H9 (cell line): ENCODE results near the gene FARS2. TPM values are rescaled to one million over a fixed set of nuclear protein-coding genes. Genes with fewer than 3 reads are reported as not detected.

ENCODE experiments used
- DNase-seq: peaks from one replicate; pipeline ENCODE4 v3.0.0-alpha.2; 2017
- H2AFZ ChIP-seq: one replicate; pipeline ENCODE4 v1.6.1; 2013; ENCODE audit warnings: mild to moderate bottlenecking, low read length, control low read depth, moderate library complexity
- H2AK5ac ChIP-seq: 2 replicates; pipeline ENCODE4 v1.6.1; 2013; ENCODE audit warnings: low read length, control low read depth, mixed read lengths; ENCODE audit not compliant: insufficient read length
- H2BK120ac ChIP-seq: one replicate; pipeline ENCODE4 v1.6.1; 2013; ENCODE audit warnings: low read depth, mild to moderate bottlenecking, low read length, control low read depth, inconsistent platforms; ENCODE audit not compliant: poor library complexity, severe bottlenecking
- H2BK12ac ChIP-seq: 2 replicates; pipeline ENCODE4 v1.6.1; 2013; ENCODE audit warnings: low read length, control low read depth, mixed read lengths, low read depth; ENCODE audit not compliant: insufficient read length
- H2BK15ac ChIP-seq: 2 replicates; pipeline ENCODE4 v1.6.1; 2013; ENCODE audit warnings: low read depth, low read length, control low read depth
- H2BK20ac ChIP-seq: one replicate; pipeline ENCODE4 v1.6.1; 2013; ENCODE audit warnings: low read depth, mild to moderate bottlenecking, low read length, control low read depth, inconsistent platforms; ENCODE audit not compliant: poor library complexity, severe bottlenecking
- H2BK5ac ChIP-seq: 2 replicates; pipeline ENCODE4 v1.6.1; 2013; ENCODE audit warnings: low read length, control low read depth, mixed read lengths; ENCODE audit not compliant: insufficient read length
- H3K14ac ChIP-seq: 2 replicates; pipeline ENCODE4 v1.6.1; 2013; ENCODE audit warnings: low read length, control low read depth; ENCODE audit not compliant: insufficient read depth
- H3K18ac ChIP-seq: 2 replicates; pipeline ENCODE4 v1.6.1; 2013; ENCODE audit warnings: low read depth, mild to moderate bottlenecking, mixed read lengths, low read length, control low read depth; ENCODE audit not compliant: insufficient read length
- H3K23ac ChIP-seq: 2 replicates; pipeline ENCODE4 v1.6.1; 2013; ENCODE audit warnings: low read length, control low read depth, mixed read lengths, low read depth; ENCODE audit not compliant: insufficient read length
- H3K23me2 ChIP-seq: 2 replicates; pipeline ENCODE4 v1.6.1; 2013; ENCODE audit warnings: low read depth, mild to moderate bottlenecking, mixed read lengths, low read length, control low read depth; ENCODE audit not compliant: insufficient read length, poor library complexity, severe bottlenecking
- H3K27ac ChIP-seq: 2 replicates; pipeline ENCODE4 v1.5.1; 2013; ENCODE audit warnings: low read length, control low read depth, mixed read lengths, low read depth; ENCODE audit not compliant: insufficient read length
- H3K27me3 ChIP-seq: 2 replicates; pipeline ENCODE4 v1.6.1; 2013; ENCODE audit warnings: low read length, control low read depth, inconsistent platforms; ENCODE audit not compliant: insufficient read depth
- H3K4ac ChIP-seq: 2 replicates; pipeline ENCODE4 v1.6.1; 2013; ENCODE audit warnings: low read depth, mild to moderate bottlenecking, control low read depth, inconsistent platforms, low read length, moderate library complexity
- H3K4me1 ChIP-seq: 2 replicates; pipeline ENCODE4 v1.6.1; 2013; ENCODE audit warnings: low read length, control low read depth, inconsistent platforms; ENCODE audit not compliant: insufficient read depth
- H3K4me2 ChIP-seq: 2 replicates; pipeline ENCODE4 v1.6.1; 2013; ENCODE audit warnings: low read length, control low read depth, mixed read lengths; ENCODE audit not compliant: insufficient read length, insufficient read depth
- H3K56ac ChIP-seq: 2 replicates; pipeline ENCODE4 v1.6.1; 2013; ENCODE audit warnings: low read depth, mild to moderate bottlenecking, mixed read lengths, low read length, control low read depth; ENCODE audit not compliant: insufficient read length
- H3K79me1 ChIP-seq: 2 replicates; pipeline ENCODE4 v1.6.1; 2013; ENCODE audit warnings: low read depth, mild to moderate bottlenecking, moderate library complexity, low read length, control low read depth, inconsistent platforms; ENCODE audit not compliant: insufficient read depth, poor library complexity, severe bottlenecking
- H3K79me2 ChIP-seq: 2 replicates; pipeline ENCODE4 v1.6.1; 2013; ENCODE audit warnings: low read length, control low read depth, inconsistent platforms; ENCODE audit not compliant: insufficient read depth
- H3K9ac ChIP-seq: 2 replicates; pipeline ENCODE4 v1.6.1; 2013; ENCODE audit warnings: low read length, control low read depth, mixed read lengths; ENCODE audit not compliant: insufficient read length; ENCODE audit errors: extremely low read depth
- H3K9me3 ChIP-seq: one replicate; pipeline ENCODE4 v1.6.1; 2013; ENCODE audit warnings: low read depth, low read length, inconsistent platforms; ENCODE audit not compliant: control insufficient read depth
- H3T11ph ChIP-seq: one replicate; pipeline ENCODE4 v1.6.1; 2013; ENCODE audit warnings: mild to moderate bottlenecking, low read length, control low read depth, inconsistent platforms
- H4K20me1 ChIP-seq: one replicate; pipeline ENCODE4 v1.6.1; 2013; ENCODE audit not compliant: control insufficient read depth, insufficient read length, insufficient read depth
- H4K5ac ChIP-seq: 2 replicates; pipeline ENCODE4 v1.6.1; 2013; ENCODE audit warnings: low read depth, mild to moderate bottlenecking, mixed read lengths, low read length, control low read depth; ENCODE audit not compliant: insufficient read length
- H4K8ac ChIP-seq: replicated peaks from 2 replicates; pipeline ENCODE4 v1.6.1; 2013; ENCODE audit warnings: low read length, control low read depth, mixed read lengths, low read depth; ENCODE audit not compliant: insufficient read length
- H4K91ac ChIP-seq: 2 replicates; pipeline ENCODE4 v1.6.1; 2013; ENCODE audit warnings: low read depth, mild to moderate bottlenecking, moderate library complexity, mixed read lengths, low read length, control low read depth; ENCODE audit not compliant: insufficient read length
- H3K27ac Mint-ChIP-seq, 3 experiments: 2 replicates in 2 of 3; 3 replicates in 1 of 3; pipeline ENCODE4 v1.8.0; 2020 to 2021; ENCODE audit warnings: mixed read lengths in 3 of 3, mild to moderate bottlenecking in 1 of 3, moderate library complexity in 1 of 3
- H3K27me3 Mint-ChIP-seq: 2 replicates; pipeline ENCODE4 v1.8.0; 2021; ENCODE audit warnings: low read depth, mild to moderate bottlenecking, moderate library complexity, mixed read lengths
- H3K36me3 Mint-ChIP-seq, 3 experiments: 2 replicates in 2 of 3; 3 replicates in 1 of 3; pipeline ENCODE4 v1.8.0; 2020 to 2021; ENCODE audit warnings: low read depth in 3 of 3, mixed read lengths in 3 of 3; ENCODE audit not compliant: insufficient read depth in 1 of 3
- H3K4me1 Mint-ChIP-seq, 2 experiments: 2 replicates each; pipeline ENCODE4 v1.8.0; 2020; ENCODE audit warnings: mixed read lengths in 2 of 2
- H3K4me3 Mint-ChIP-seq, 2 experiments: 2 replicates in 1 of 2; 3 replicates in 1 of 2; pipeline ENCODE4 v1.8.0; 2020 to 2021; ENCODE audit warnings: mild to moderate bottlenecking in 2 of 2, mixed read lengths in 2 of 2, moderate library complexity in 1 of 2
- H3K9me3 Mint-ChIP-seq, 2 experiments: 2 replicates in 1 of 2; 3 replicates in 1 of 2; pipeline ENCODE4 v1.8.0; 2020; ENCODE audit warnings: mild to moderate bottlenecking in 2 of 2, mixed read lengths in 2 of 2, moderate library complexity in 1 of 2
- WGBS: extraction: QIAGEN DNeasy Blood & Tissue Kit; methylation state at CpG from one replicate; pipeline ENCODE4 v1.1.7; 2013; ENCODE audit warnings: missing lambda C conversion rate, low lambda C conversion rate, mixed read lengths; ENCODE audit not compliant: insufficient read length; ENCODE audit errors: extremely low coverage; 5-methylcytosine and 5-hydroxymethylcytosine counted together
- total RNA-seq: library from RNA; stranded (reverse); gene quantifications from 2 replicates; pipeline ENCODE4 v1.2.1, GENCODE V29; 2021
- TF ChIP-seq, protein P1 (sequence below): fragments of 200-600 bp; sonication (generic); conservative IDR thresholded peaks from 3 replicates; pipeline ENCODE4 v1.8.0; 2021; ENCODE audit warnings: antibody characterized with exemption, mild to moderate bottlenecking

The FARS2 gene
- total RNA-seq, 1 experiment from 2014 or later = 8.5 TPM

DNA sequence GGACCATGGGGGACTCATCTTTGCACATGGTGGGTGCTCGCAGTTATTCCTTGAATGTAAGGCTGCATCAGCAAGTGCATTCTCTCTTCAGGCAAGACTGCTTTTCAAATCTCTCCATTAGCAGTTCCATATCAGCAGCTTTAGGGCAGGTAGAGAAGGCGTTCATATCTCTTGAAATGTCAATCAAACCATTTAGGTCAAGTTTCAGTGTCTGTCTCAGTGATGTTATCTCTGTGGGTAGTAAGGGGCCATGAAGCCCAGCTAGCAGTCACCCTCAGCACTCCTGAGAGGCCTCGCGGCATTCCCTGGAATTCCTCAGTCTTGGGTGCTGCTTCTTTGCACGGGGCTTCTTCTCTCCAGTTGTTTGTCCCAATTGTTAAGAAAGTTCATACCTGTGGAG lies 24.2 kb downstream of the FARS2 start:
- TF ChIP-seq, protein P1, sequence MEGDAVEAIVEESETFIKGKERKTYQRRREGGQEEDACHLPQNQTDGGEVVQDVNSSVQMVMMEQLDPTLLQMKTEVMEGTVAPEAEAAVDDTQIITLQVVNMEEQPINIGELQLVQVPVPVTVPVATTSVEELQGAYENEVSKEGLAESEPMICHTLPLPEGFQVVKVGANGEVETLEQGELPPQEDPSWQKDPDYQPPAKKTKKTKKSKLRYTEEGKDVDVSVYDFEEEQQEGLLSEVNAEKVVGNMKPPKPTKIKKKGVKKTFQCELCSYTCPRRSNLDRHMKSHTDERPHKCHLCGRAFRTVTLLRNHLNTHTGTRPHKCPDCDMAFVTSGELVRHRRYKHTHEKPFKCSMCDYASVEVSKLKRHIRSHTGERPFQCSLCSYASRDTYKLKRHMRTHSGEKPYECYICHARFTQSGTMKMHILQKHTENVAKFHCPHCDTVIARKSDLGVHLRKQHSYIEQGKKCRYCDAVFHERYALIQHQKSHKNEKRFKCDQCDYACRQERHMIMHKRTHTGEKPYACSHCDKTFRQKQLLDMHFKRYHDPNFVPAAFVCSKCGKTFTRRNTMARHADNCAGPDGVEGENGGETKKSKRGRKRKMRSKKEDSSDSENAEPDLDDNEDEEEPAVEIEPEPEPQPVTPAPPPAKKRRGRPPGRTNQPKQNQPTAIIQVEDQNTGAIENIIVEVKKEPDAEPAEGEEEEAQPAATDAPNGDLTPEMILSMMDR = no peak

More for the DNA sequence above, 24.2 kb downstream of the FARS2 start:
- Histone ChIP-seq H3K23ac (no peak overlapping the region), H3K23me2 (no peaks in the 10 kb centered on the region), H2BK5ac (no peak overlapping the region), H4K5ac (no peak overlapping the region), H2BK120ac (no peak overlapping the region), H3K4me2 (no peak overlapping the region), H4K20me1 (no peaks in the 10 kb centered on the region), H3K14ac (no peak overlapping the region), H3K56ac (no peak overlapping the region), H2BK20ac (no peak overlapping the region), H3K4ac (no peak overlapping the region), H3K27ac (no peak overlapping the region), H3K9me3 (no peaks in the 10 kb centered on the region), H3K18ac (no peak overlapping the region), H3T11ph (no peak overlapping the region), H3K27me3 (no peaks in the 10 kb centered on the region), H2BK15ac (no peak overlapping the region), H3K79me1 (peaks cover 2% of the 10 kb centered on the region), H4K91ac (no peak overlapping the region), H2BK12ac (no peak overlapping the region), H4K8ac (no peak overlapping the region), H2AK5ac (no peak overlapping the region), H3K9ac (no peak overlapping the region), H3K79me2 (peaks cover 2% of the 10 kb centered on the region; the same call in 1 of the 2 replicates), H2AFZ (no peak overlapping the region), H3K4me1 (0 out of 2 replicates have a peak, but pooled peaks cover 2% of the 10 kb centered on the region)
- H3K27me3 Mint-ChIP-seq = no peaks in the 10 kb centered on the region
- no peak overlapping the region for H3K4me3 Mint-ChIP-seq
- no peak for DNase-seq
- WGBS = no CpG with 5 or more reads among the region's 5 CpGs
- no peaks in the 10 kb centered on the region for H3K9me3 Mint-ChIP-seq
- H3K4me1 Mint-ChIP-seq = peaks cover 8 to 15% of the 10 kb centered on the region in 2 experiments
- no peaks in the 10 kb centered on the region for H3K36me3 Mint-ChIP-seq
- H3K27ac Mint-ChIP-seq = no peak overlapping the region
